HepG2 (cell line): ENCODE measurements around the gene VIT. TPM values are rescaled to one million over a fixed set of nuclear protein-coding genes. Genes with fewer than 3 reads are reported as not detected.

ENCODE experiments used
- GABPA ChIP-seq, 2 experiments: IDR thresholded peaks; 2 replicates each; pipeline ENCODE4 v1.6.1; 2011 to 2016; ENCODE audit warnings: low read depth in 2 of 2, low read length in 1 of 2, missing biosample characterization in 1 of 2, missing genetic modification characterization in 1 of 2
- GATAD2A ChIP-seq: IDR thresholded peaks from 2 replicates; pipeline ENCODE4 v1.6.1; 2016
- MEIS1 ChIP-seq: sonication (generic); formaldehyde crosslinking; IDR thresholded peaks from 2 replicates; pipeline ENCODE4 v1.9.0; 2021; ENCODE audit warnings: mild to moderate bottlenecking, missing genetic modification reagents, moderate library complexity, borderline replicate concordance
- NFIC ChIP-seq: IDR thresholded peaks from 2 replicates; pipeline ENCODE4 v1.6.1; 2012; ENCODE audit warnings: mild to moderate bottlenecking, low read length, inconsistent platforms
- NONO ChIP-seq, 2 experiments: fragments of 450-650 bp in 1 of 2; sonication (generic) in 1 of 2; formaldehyde crosslinking in 1 of 2; IDR thresholded peaks in 1 of 2; conservative IDR thresholded peaks in 1 of 2; 2 replicates each; pipeline versions ENCODE4 v1.6.1 to v1.8.0; 2017 to 2022; ENCODE audit warnings: mild to moderate bottlenecking in 1 of 2, missing genetic modification reagents in 1 of 2, moderate library complexity in 1 of 2
- SP1 ChIP-seq, 2 experiments: fragments of 450-650 bp in 1 of 2; sonication (generic) in 1 of 2; formaldehyde crosslinking in 1 of 2; IDR thresholded peaks; 2 replicates each; pipeline versions ENCODE4 v1.4.0 to v1.6.1; 2016 to 2020; ENCODE audit warnings: missing genetic modification reagents in 1 of 2
- TBL1XR1 ChIP-seq: fragments of 150-350 bp; IDR thresholded peaks from 2 replicates; pipeline ENCODE4 v1.6.1; 2014; ENCODE audit warnings: borderline replicate concordance, low read length; ENCODE audit not compliant: partially characterized antibody
- ZFP37 ChIP-seq: sonication (generic); formaldehyde crosslinking; IDR thresholded peaks from 2 replicates; pipeline ENCODE4 v1.4.0; 2020; ENCODE audit warnings: missing genetic modification reagents, borderline replicate concordance
- ZNF607 ChIP-seq: sonication (generic); formaldehyde crosslinking; IDR thresholded peaks from 2 replicates; pipeline ENCODE4 v1.5.1; 2020; ENCODE audit warnings: missing genetic modification reagents, mild to moderate bottlenecking, borderline replicate concordance
- ZNF768 ChIP-seq: sonication (generic); formaldehyde crosslinking; IDR thresholded peaks from 2 replicates; pipeline ENCODE4 v1.4.0; 2020; ENCODE audit warnings: missing genetic modification reagents
- ZNF773 ChIP-seq: sonication (generic); formaldehyde crosslinking; IDR thresholded peaks from 2 replicates; pipeline ENCODE4 v1.4.0; 2020; ENCODE audit warnings: missing genetic modification reagents, borderline replicate concordance
- polyA plus RNA-seq, 8 experiments: library from polyadenylated mRNA; depleted of rRNA in 3 of 8; stranded (reverse) in 7 of 8; unstranded in 1 of 8; fragments of >200 nt; fragmentation: Illumina TruSeq in 4 of 8; extraction: Trizol in 4 of 8; gene quantifications; 2 replicates each; pipeline versions ENCODE4 v1.2.1 to v1.2.3, GENCODE V29; 2011 to 2016; ENCODE audit warnings: low read depth in 4 of 8, missing spikeins in 1 of 8, mixed read lengths in 1 of 8; ENCODE audit not compliant: insufficient read depth in 1 of 8
- total RNA-seq, 5 experiments: library from RNA; depleted of rRNA; stranded (reverse); fragments of >200 nt; fragmentation: Illumina TruSeq; extraction: Trizol; gene quantifications; 2 replicates each; pipeline ENCODE4 v1.2.3, GENCODE V29; 2016; ENCODE audit warnings: low read depth in 1 of 5
- TF ChIP-seq, protein P1 (sequence below): sonication (generic); formaldehyde crosslinking; IDR thresholded peaks from 2 replicates; pipeline ENCODE4 v1.8.1; 2023; ENCODE audit warnings: mild to moderate bottlenecking, missing genetic modification reagents
- TF ChIP-seq, protein P2 (sequence below): IDR thresholded peaks from 2 replicates; pipeline ENCODE4 v1.6.1; 2016; ENCODE audit warnings: low read depth, missing genetic modification reagents, missing compliant biosample characterization
- TF ChIP-seq, protein P3 (sequence below): sonication (generic); formaldehyde crosslinking; IDR thresholded peaks from 2 replicates; pipeline ENCODE4 v1.4.0; 2020; ENCODE audit warnings: missing genetic modification reagents

Gene VIT
- total and polyA plus RNA-seq, 2 of the 13 experiments (the other 11 are each of a cell fraction or from before 2014, with no cell fraction given): not detected

DNA sequence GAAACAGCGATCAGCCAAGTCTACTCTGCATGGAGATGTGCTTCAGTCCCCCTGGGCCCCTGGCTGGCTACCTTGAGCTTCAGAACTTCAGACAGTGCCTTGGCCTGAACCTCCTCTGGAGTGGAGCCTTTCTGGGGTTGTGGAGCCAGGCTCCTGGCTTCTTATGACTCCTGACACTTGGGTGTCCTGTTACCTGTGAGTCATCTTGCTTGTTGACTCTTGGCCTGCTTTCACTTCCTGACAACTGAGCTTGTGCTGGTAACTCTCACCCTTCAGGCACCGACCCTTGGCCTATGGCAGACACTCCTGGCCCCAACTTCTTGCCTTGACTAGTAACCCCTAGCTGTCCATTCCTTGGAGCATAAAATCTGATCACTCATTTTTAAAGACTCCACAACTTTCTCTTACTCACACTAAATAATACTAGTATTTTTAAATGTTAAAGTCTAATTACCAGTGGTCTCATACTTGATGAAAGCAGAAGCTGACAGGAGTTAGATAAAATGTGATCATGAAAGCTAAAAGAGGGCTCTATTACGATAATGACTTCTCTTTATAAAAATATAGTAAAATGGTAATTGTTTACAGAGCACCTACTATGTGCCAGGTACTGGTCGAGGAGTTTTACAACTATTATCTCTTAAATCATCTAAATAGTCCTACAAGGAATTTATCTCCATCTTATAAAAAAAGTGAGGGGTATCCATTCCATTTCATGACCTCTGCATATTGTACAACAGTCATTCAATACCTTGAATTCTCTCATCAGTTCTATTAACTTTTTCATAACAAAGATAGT is 46.3 kb upstream of the VIT start (continued):
- TF ChIP-seq, protein P1, sequence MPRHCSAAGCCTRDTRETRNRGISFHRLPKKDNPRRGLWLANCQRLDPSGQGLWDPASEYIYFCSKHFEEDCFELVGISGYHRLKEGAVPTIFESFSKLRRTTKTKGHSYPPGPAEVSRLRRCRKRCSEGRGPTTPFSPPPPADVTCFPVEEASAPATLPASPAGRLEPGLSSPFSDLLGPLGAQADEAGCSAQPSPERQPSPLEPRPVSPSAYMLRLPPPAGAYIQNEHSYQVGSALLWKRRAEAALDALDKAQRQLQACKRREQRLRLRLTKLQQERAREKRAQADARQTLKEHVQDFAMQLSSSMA (CRISPR knock-in tag): no peak
- no peak for TF ChIP-seq SP1 (IDR thresholded peaks at IDR 0.05)
- 0 out of 2 replicates have a peak, but pooled peaks have one; percentile 19 for TF ChIP-seq SP1 (CRISPR knock-in tag; IDR thresholded peaks at IDR 0.05)
- TF ChIP-seq TBL1XR1: no peak
- TF ChIP-seq GABPA (IDR thresholded peaks at IDR 0.05; ENCODE audit: low read depth, low read length): no peak
- no peak for TF ChIP-seq GABPA (CRISPR knock-in tag; IDR thresholded peaks at IDR 0.05; ENCODE audit: low read depth)
- TF ChIP-seq NFIC: peak; percentile 54; the same call in 1 of the 2 replicates
- TF ChIP-seq ZNF773 (CRISPR knock-in tag): no peak
- TF ChIP-seq ZNF607: no peak
- TF ChIP-seq, protein P2, sequence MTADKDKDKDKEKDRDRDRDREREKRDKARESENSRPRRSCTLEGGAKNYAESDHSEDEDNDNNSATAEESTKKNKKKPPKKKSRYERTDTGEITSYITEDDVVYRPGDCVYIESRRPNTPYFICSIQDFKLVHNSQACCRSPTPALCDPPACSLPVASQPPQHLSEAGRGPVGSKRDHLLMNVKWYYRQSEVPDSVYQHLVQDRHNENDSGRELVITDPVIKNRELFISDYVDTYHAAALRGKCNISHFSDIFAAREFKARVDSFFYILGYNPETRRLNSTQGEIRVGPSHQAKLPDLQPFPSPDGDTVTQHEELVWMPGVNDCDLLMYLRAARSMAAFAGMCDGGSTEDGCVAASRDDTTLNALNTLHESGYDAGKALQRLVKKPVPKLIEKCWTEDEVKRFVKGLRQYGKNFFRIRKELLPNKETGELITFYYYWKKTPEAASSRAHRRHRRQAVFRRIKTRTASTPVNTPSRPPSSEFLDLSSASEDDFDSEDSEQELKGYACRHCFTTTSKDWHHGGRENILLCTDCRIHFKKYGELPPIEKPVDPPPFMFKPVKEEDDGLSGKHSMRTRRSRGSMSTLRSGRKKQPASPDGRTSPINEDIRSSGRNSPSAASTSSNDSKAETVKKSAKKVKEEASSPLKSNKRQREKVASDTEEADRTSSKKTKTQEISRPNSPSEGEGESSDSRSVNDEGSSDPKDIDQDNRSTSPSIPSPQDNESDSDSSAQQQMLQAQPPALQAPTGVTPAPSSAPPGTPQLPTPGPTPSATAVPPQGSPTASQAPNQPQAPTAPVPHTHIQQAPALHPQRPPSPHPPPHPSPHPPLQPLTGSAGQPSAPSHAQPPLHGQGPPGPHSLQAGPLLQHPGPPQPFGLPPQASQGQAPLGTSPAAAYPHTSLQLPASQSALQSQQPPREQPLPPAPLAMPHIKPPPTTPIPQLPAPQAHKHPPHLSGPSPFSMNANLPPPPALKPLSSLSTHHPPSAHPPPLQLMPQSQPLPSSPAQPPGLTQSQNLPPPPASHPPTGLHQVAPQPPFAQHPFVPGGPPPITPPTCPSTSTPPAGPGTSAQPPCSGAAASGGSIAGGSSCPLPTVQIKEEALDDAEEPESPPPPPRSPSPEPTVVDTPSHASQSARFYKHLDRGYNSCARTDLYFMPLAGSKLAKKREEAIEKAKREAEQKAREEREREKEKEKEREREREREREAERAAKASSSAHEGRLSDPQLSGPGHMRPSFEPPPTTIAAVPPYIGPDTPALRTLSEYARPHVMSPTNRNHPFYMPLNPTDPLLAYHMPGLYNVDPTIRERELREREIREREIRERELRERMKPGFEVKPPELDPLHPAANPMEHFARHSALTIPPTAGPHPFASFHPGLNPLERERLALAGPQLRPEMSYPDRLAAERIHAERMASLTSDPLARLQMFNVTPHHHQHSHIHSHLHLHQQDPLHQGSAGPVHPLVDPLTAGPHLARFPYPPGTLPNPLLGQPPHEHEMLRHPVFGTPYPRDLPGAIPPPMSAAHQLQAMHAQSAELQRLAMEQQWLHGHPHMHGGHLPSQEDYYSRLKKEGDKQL (CRISPR knock-in tag): no peak
- peak; percentile 92 for TF ChIP-seq GATAD2A
- TF ChIP-seq MEIS1: peak; percentile 42; the same call in 1 of the 2 replicates
- TF ChIP-seq, protein P3, sequence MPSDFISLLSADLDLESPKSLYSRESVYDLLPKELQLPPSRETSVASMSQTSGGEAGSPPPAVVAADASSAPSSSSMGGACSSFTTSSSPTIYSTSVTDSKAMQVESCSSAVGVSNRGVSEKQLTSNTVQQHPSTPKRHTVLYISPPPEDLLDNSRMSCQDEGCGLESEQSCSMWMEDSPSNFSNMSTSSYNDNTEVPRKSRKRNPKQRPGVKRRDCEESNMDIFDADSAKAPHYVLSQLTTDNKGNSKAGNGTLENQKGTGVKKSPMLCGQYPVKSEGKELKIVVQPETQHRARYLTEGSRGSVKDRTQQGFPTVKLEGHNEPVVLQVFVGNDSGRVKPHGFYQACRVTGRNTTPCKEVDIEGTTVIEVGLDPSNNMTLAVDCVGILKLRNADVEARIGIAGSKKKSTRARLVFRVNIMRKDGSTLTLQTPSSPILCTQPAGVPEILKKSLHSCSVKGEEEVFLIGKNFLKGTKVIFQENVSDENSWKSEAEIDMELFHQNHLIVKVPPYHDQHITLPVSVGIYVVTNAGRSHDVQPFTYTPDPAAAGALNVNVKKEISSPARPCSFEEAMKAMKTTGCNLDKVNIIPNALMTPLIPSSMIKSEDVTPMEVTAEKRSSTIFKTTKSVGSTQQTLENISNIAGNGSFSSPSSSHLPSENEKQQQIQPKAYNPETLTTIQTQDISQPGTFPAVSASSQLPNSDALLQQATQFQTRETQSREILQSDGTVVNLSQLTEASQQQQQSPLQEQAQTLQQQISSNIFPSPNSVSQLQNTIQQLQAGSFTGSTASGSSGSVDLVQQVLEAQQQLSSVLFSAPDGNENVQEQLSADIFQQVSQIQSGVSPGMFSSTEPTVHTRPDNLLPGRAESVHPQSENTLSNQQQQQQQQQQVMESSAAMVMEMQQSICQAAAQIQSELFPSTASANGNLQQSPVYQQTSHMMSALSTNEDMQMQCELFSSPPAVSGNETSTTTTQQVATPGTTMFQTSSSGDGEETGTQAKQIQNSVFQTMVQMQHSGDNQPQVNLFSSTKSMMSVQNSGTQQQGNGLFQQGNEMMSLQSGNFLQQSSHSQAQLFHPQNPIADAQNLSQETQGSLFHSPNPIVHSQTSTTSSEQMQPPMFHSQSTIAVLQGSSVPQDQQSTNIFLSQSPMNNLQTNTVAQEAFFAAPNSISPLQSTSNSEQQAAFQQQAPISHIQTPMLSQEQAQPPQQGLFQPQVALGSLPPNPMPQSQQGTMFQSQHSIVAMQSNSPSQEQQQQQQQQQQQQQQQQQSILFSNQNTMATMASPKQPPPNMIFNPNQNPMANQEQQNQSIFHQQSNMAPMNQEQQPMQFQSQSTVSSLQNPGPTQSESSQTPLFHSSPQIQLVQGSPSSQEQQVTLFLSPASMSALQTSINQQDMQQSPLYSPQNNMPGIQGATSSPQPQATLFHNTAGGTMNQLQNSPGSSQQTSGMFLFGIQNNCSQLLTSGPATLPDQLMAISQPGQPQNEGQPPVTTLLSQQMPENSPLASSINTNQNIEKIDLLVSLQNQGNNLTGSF: no peak
- no peak for TF ChIP-seq ZNF768
- no peak for TF ChIP-seq ZFP37
- TF ChIP-seq NONO (IDR thresholded peaks at IDR 0.05): no peak
- TF ChIP-seq NONO (CRISPR knock-in tag; conservative IDR thresholded peaks at IDR 0.05): no peak
